Esophagus mucosa (tissue), 1 donor: ENCODE results near the gene DUSP3. TPM values are rescaled to one million over a fixed set of nuclear protein-coding genes. Genes with fewer than 3 reads are reported as not detected.

Source experiments
- ATAC-seq: fragments of 200-7000 bp; cut with Tn5 transposase; one replicate; pipeline ENCODE4 v1.9.1; 2020
- total RNA-seq: library from RNA; stranded (reverse); gene quantifications from one replicate; pipeline ENCODE4 v1.2.4, GENCODE V29; 2023
- donor health status: DM: yes; HTN: yes; CAD: no.

The DUSP3 gene
- total RNA-seq, 1 donor from 2014 or later = 36.3 TPM

- ATAC-seq = peak; percentile 27
These were observed 10.4 kb downstream of the DUSP3 start for GRCh38 chr17:43768382-43768781.

- ATAC-seq = no peak
These were observed 11.1 kb downstream of the DUSP3 start for GRCh38 chr17:43767713-43768059.

GRCh38 chr17:43767053-43767712, 11.6 kb downstream of the DUSP3 start:
- no peak for ATAC-seq

- no peak for ATAC-seq
These were observed 12.2 kb downstream of the DUSP3 start for GRCh38 chr17:43766413-43767052.

GRCh38 chr17:43760254-43760852, 18.4 kb downstream of the DUSP3 start:
- ATAC-seq = peak; percentile 94

- peak; percentile 24 for ATAC-seq
These were observed 18.9 kb downstream of the DUSP3 start for GRCh38 chr17:43759836-43760235.

GRCh38 chr17:43758497-43759174, 20.1 kb downstream of the DUSP3 start, which contains the start of gene SOST:
SOST (minus strand) TSS chr17:43758791; CDS start chr17:43758741, 50 bp downstream.
- ATAC-seq = peak; percentile 8

GRCh38 chr17:43758086-43758485, 20.7 kb downstream of the DUSP3 start:
- ATAC-seq = no peak

- ATAC-seq = no peak
These were observed 21.6 kb downstream of the DUSP3 start for GRCh38 chr17:43757171-43757660.

GRCh38 chr17:43756201-43756600, 22.6 kb downstream of the DUSP3 start:
- no peak for ATAC-seq

- ATAC-seq = no peak
These were observed 23.3 kb downstream of the DUSP3 start for GRCh38 chr17:43755389-43755875.

- ATAC-seq = no peak
These were observed 23.8 kb downstream of the DUSP3 start for GRCh38 chr17:43754947-43755346.

GRCh38 chr17:43753493-43754129, 25.2 kb downstream of the DUSP3 start:
- no peak for ATAC-seq

- ATAC-seq = peak; percentile 72
These were observed 28.6 kb downstream of the DUSP3 start for GRCh38 chr17:43750153-43750552.

- no peak for ATAC-seq
These were observed 33.2 kb downstream of the DUSP3 start for GRCh38 chr17:43745541-43745940.

- ATAC-seq = no peak
These were observed 37.1 kb downstream of the DUSP3 start for GRCh38 chr17:43741636-43742035.

GRCh38 chr17:43740541-43740940, 38.2 kb downstream of the DUSP3 start:
- no peak for ATAC-seq

GRCh38 chr17:43737722-43738121, 41.1 kb downstream of the DUSP3 start:
- no peak for ATAC-seq

GRCh38 chr17:43736389-43736788, 42.4 kb downstream of the DUSP3 start:
- no peak for ATAC-seq

GRCh38 chr17:43734376-43734775, 44.4 kb downstream of the DUSP3 start:
- ATAC-seq = no peak

GRCh38 chr17:43733956-43734355, 44.8 kb downstream of the DUSP3 start:
- ATAC-seq = peak; percentile 22

GRCh38 chr17:43732958-43733357, 45.8 kb downstream of the DUSP3 start:
- ATAC-seq = no peak

GRCh38 chr17:43728081-43728480, 50.7 kb downstream of the DUSP3 start:
- ATAC-seq = no peak
